GM19099 (cell line): Measurements from ENCODE around the gene NHSL1.

Source experiments
- POLR2A ChIP-seq: IDR thresholded peaks from 3 replicates; pipeline ENCODE4 v1.6.1; 2011; ENCODE audit warnings: low read depth; ENCODE audit not compliant: insufficient read length; ENCODE audit errors: extremely low read depth

NHSL1 gene

DNA sequence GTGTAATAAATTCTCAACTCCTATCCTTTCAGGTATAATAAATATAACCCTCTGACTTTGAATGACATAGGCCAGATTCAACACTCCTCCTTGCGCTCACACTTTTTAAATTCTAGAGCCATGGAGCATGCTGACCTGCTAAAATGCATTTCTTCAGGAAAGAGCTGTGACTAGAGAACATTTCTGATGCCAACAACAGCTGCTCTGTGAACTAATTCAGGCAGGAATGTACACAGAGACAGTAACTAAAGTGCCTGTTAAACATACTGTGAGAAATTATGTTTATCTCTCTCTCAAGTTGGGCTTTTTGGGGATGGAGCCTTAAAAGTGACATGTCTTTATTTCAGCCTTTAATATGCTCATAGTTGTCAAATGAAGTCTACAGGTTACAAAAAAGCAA lies 8.3 kb downstream of the NHSL1 start:
- no peak for TF ChIP-seq POLR2A

GRCh38 chr6:138489846-138490245 lies 9.4 kb downstream of the NHSL1 start:
- TF ChIP-seq POLR2A: no peak

DNA sequence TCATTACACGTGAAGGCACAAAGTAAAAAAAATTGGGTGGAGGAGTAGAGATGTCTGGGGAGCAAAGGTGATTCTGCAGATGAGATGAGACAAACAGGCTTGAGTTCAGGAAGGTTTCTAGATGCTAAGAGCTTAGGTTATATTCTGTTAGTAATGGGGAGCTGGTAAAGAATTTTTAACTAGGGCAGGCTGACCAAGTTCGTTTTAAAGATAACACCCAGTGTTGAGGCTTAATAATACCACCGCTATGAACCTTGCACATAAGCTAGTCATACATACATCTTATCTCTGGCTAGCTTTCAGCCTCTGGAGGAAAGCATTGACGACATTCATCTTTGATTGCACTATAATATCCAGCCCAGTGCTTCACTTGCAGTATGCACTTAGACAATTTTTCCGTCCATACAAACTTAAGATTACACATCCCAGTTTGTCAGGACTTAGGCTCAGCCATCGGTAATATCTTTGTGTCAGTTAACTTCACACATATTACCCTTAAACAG lies 12.1 kb downstream of the NHSL1 start:
- TF ChIP-seq POLR2A: no peak

- TF ChIP-seq POLR2A: no peak
Observed at GRCh38 chr6:138486249-138487101, 12.8 kb downstream of the NHSL1 start.

- no peak for TF ChIP-seq POLR2A
Observed at GRCh38 chr6:138485586-138486248, 13.6 kb downstream of the NHSL1 start.

DNA sequence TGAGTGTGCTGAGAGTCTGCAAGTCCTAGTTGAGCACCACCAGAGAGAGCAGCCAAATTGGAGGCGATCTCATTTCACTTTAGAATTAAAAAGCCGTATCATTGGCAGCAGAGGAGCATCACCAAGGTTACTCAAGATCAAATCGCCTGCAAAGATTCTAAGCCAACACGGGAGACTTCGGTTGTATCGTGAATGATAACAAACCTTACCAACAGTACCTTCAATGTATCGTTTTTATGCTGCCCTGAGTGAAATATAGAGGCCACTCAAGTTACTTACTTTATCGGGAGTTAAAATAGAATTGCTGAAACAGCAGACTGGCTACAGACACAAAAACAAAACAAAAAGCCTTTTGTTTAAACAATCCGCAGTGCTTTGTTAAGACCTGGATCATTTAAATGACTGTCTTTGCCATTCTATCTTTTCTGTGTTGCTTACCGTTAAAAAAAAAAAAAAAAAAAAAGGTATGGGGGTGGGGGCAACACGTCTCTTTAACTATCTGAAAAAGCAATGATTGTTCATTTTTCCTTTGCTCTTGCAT lies 14.2 kb downstream of the NHSL1 start:
- TF ChIP-seq POLR2A: no peak

GRCh38 chr6:138484018-138484731 lies 15.1 kb downstream of the NHSL1 start:
- no peak for TF ChIP-seq POLR2A

DNA sequence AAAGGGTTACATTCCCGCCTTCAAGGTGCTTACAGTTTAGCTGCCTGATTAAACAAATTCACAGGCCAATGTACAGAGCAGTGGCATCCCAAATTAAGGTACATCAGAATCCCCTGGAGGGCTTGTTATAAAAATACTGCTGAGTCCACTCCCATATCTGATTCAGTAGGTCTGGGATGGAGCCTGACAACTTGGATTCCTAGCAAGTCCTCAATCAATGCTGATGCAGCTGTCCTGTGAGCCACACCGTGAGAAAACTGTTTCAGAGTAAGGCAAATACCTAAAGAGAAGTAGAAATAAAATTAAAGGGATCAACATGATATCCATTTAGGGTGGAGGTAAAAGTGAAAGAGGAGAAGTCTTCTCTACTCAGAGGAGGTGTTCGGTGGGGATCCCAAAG lies 16.5 kb downstream of the NHSL1 start:
- TF ChIP-seq POLR2A: no peak

GRCh38 chr6:138480279-138480949 lies 18.9 kb downstream of the NHSL1 start:
- no peak for TF ChIP-seq POLR2A

- no peak for TF ChIP-seq POLR2A
Observed at GRCh38 chr6:138477913-138478539, 21.3 kb downstream of the NHSL1 start.

DNA sequence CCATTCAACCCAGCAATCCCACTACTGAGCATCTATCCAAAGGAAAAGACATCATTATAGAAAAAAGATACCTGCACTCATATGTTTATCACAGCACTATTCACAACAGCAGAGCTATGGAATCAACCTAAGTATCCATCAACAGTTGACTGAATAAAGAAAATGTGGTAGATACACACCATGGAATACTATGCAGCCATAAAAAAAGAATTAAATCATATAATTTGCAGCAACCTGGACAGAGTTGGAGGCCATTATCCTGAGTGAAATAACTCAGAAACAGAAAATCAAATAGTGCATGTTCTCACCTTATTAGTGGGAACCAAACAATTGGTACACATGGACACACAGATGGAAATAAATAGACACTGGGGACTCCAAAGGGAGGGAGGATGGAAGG lies 23.2 kb downstream of the NHSL1 start:
- TF ChIP-seq POLR2A: no peak

DNA sequence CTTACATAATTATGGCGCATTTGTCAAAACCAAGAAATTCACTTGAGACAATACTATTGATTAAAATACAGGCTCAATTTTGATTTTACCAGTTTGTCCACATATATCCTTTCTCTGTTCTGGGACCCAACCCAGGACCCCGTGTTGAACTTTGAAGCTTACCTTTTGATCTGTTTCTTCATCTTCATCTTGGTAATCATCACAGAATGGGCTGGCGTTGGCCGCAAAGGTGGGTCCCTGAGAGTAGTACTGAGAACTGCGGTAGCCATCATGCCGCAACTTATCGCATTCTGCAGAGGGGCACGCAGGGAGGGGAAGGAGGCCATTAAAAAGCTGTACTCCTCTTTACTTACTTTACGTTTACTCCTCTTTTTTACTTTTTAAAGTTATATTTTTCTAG lies 26.1 kb downstream of the NHSL1 start:
- TF ChIP-seq POLR2A: no peak

DNA sequence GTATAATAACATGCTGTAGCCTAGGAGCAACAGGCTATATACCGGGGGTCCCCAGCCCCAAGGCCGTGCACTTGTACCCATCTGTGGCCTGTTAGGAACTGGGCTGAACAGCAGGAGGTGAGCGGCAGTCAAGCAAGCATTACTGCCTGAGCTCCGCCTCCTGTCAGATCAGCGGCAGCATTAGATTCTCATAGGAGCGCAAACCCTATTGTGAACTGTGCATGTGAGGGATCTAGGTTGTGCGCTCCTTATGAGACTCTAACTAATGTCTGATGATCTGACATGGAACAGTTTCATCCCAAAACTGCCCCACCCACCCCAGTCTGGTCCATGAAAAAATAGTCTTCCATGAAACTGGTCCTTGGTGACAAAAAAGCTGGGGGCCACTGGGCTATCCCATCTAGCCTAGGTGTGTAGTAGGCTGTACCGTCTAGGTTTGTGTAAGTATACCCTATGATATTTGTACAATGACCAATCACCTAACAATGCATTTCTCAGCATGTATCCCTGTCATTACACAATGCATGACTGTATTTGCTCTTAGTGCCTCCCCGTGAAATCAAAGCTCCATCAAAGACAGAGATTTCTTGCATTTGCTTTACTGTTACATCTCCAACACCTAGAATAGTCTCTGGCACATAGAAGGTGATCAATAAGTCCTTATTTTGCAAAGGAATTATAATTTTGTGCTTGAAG lies 30.8 kb downstream of the NHSL1 start:
- no peak for TF ChIP-seq POLR2A

- TF ChIP-seq POLR2A: no peak
Observed at GRCh38 chr6:138467901-138468300, 31.4 kb downstream of the NHSL1 start.
